IMR-90 (cell line): ENCODE results near the gene PRMT7. TPM values are rescaled to one million over a fixed set of nuclear protein-coding genes. Genes with fewer than 3 reads are reported as not detected.

Source experiments
- ATAC-seq: fragments of 200-7000 bp; cut with Tn5 transposase; 2 replicates; pipeline ENCODE4 v1.9.1; 2020; ENCODE audit warnings: low read depth, mild to moderate bottlenecking, moderate library complexity
- BruUV-seq: library from RNA; stranded (reverse); fragments of 400-500 nt; replicated peaks from 2 replicates; lab custom pipeline; 2021; lab: Mats Ljungman, UMichigan
- CTCF ChIA-PET: fragments of 300-600 bp; formaldehyde crosslinking; extraction: SDS; loops from one replicate; lab custom pipeline; 2021; ENCODE audit warnings: antibody characterized with exemption; lab: Yijun Ruan, JAX
- POLR2A ChIA-PET: fragments of 300-600 bp; sonication (Branson Sonifier 250); formaldehyde crosslinking; loops from one replicate; lab custom pipeline; 2022; ENCODE audit warnings: antibody characterized with exemption; ENCODE audit not compliant: unreplicated experiment; lab: Charles Lee
- DNase-seq: peaks from one replicate; pipeline ENCODE4 v3.0.0; 2013
- H2AFZ ChIP-seq: replicated peaks from 2 replicates; pipeline ENCODE3; 2013; ENCODE audit warnings: low read length, mild to moderate bottlenecking; ENCODE audit not compliant: poor library complexity
- H2AK5ac ChIP-seq: 2 replicates; pipeline ENCODE4 v1.6.1; 2013; ENCODE audit warnings: low read depth, low read length, inconsistent platforms
- H2AK9ac ChIP-seq: replicated peaks from 2 replicates; pipeline ENCODE3; 2013; ENCODE audit warnings: mild to moderate bottlenecking, low read depth, low read length, moderate library complexity; ENCODE audit not compliant: poor library complexity
- H2BK120ac ChIP-seq: 2 replicates; pipeline ENCODE4 v1.6.1; 2013; ENCODE audit warnings: low read depth, low read length, inconsistent platforms
- H2BK15ac ChIP-seq: 3 replicates; pipeline ENCODE4 v1.6.1; 2013; ENCODE audit warnings: low read depth, low read length, inconsistent platforms
- H2BK20ac ChIP-seq: 2 replicates; pipeline ENCODE4 v1.6.1; 2013; ENCODE audit warnings: low read depth, mild to moderate bottlenecking, inconsistent platforms, low read length, moderate library complexity
- H2BK5ac ChIP-seq: 2 replicates; pipeline ENCODE4 v1.6.1; 2013; ENCODE audit warnings: mild to moderate bottlenecking, low read depth, low read length, inconsistent platforms; ENCODE audit not compliant: poor library complexity, severe bottlenecking
- H3K14ac ChIP-seq: replicated peaks from 2 replicates; pipeline ENCODE4 v1.6.1; 2013; ENCODE audit warnings: low read depth, low read length, inconsistent platforms
- H3K18ac ChIP-seq: 2 replicates; pipeline ENCODE4 v1.6.1; 2013; ENCODE audit warnings: low read depth, low read length, control low read depth
- H3K23ac ChIP-seq: 2 replicates; pipeline ENCODE4 v1.6.1; 2013; ENCODE audit warnings: low read depth, low read length, inconsistent platforms
- H3K27ac ChIP-seq: 2 replicates; pipeline ENCODE4 v1.5.1; 2013; ENCODE audit warnings: mild to moderate bottlenecking, control low read depth, low read length; ENCODE audit not compliant: insufficient read depth
- H3K27me3 ChIP-seq: 2 replicates; pipeline ENCODE4 v1.6.1; 2013; ENCODE audit warnings: low read length; ENCODE audit not compliant: control insufficient read depth, insufficient read depth
- H3K36me3 ChIP-seq: 2 replicates; pipeline ENCODE4 v1.6.1; 2013; ENCODE audit warnings: low read length, mixed read lengths; ENCODE audit not compliant: control insufficient read depth, insufficient read depth
- H3K4ac ChIP-seq: 2 replicates; pipeline ENCODE4 v1.6.1; 2013; ENCODE audit warnings: low read depth, low read length, inconsistent platforms
- H3K4me1 ChIP-seq: 2 replicates; pipeline ENCODE4 v1.6.1; 2013; ENCODE audit warnings: low read length, mixed read lengths; ENCODE audit not compliant: control insufficient read depth, insufficient read depth
- H3K4me2 ChIP-seq: 2 replicates; pipeline ENCODE4 v1.6.1; 2013; ENCODE audit warnings: low read depth, mild to moderate bottlenecking, control low read depth, low read length, moderate library complexity
- H3K4me3 ChIP-seq: 2 replicates; pipeline ENCODE4 v1.5.1; 2013; ENCODE audit warnings: low read depth, mild to moderate bottlenecking, control low read depth, low read length, moderate library complexity; ENCODE audit not compliant: insufficient read depth
- H3K56ac ChIP-seq: 2 replicates; pipeline ENCODE4 v1.6.1; 2013; ENCODE audit warnings: low read length, inconsistent platforms; ENCODE audit not compliant: insufficient read depth; ENCODE audit errors: extremely low read depth
- H3K79me1 ChIP-seq, 2 experiments: 2 replicates each; pipeline ENCODE4 v1.6.1; 2013; ENCODE audit warnings: low read length in 2 of 2, inconsistent platforms in 1 of 2, low read depth in 1 of 2
- H3K9ac ChIP-seq: 2 replicates; pipeline ENCODE4 v1.6.1; 2013; ENCODE audit warnings: low read depth, low read length, control low read depth
- H3K9me1 ChIP-seq: 2 replicates; pipeline ENCODE4 v1.6.1; 2013; ENCODE audit warnings: low read length, inconsistent platforms; ENCODE audit not compliant: insufficient read depth
- H3K9me3 ChIP-seq: 2 replicates; pipeline ENCODE4 v1.6.1; 2013; ENCODE audit warnings: low read length; ENCODE audit not compliant: control insufficient read depth, insufficient read depth
- H4K20me1 ChIP-seq: 2 replicates; pipeline ENCODE4 v1.6.1; 2013; ENCODE audit warnings: low read length, inconsistent platforms; ENCODE audit not compliant: insufficient read depth
- H4K5ac ChIP-seq: 2 replicates; pipeline ENCODE4 v1.6.1; 2013; ENCODE audit warnings: mild to moderate bottlenecking, low read depth, low read length, control low read depth
- H4K8ac ChIP-seq, 2 experiments: 2 replicates each; pipeline ENCODE4 v1.6.1; 2013; ENCODE audit warnings: low read depth in 2 of 2, low read length in 2 of 2, control low read depth in 1 of 2, inconsistent platforms in 1 of 2
- H4K91ac ChIP-seq: 2 replicates; pipeline ENCODE4 v1.6.1; 2013; ENCODE audit warnings: low read depth, low read length, inconsistent platforms; ENCODE audit not compliant: insufficient read depth
- BHLHE40 ChIP-seq: fragments of 150-350 bp; IDR thresholded peaks from 2 replicates; pipeline ENCODE4 v1.6.1; 2016; ENCODE audit warnings: mild to moderate bottlenecking, low read depth, low read length
- CEBPB ChIP-seq: IDR thresholded peaks from 2 replicates; pipeline ENCODE4 v1.6.1; 2012; ENCODE audit warnings: low read depth, low read length, improper control_type of control experiment
- CHD1 ChIP-seq: IDR thresholded peaks from 2 replicates; pipeline ENCODE4 v1.6.1; 2012; ENCODE audit warnings: low read depth, low read length, improper control_type of control experiment
- FOS ChIP-seq: fragments of 150-350 bp; IDR thresholded peaks from 2 replicates; pipeline ENCODE4 v1.6.1; 2016; ENCODE audit warnings: low read depth, low read length
- MAFK ChIP-seq: IDR thresholded peaks from 2 replicates; pipeline ENCODE4 v1.6.1; 2012; ENCODE audit warnings: low read depth, low read length, improper control_type of control experiment
- MAZ ChIP-seq: IDR thresholded peaks from 2 replicates; pipeline ENCODE4 v1.6.1; 2012; ENCODE audit warnings: low read depth, mild to moderate bottlenecking, low read length, improper control_type of control experiment, moderate library complexity, borderline replicate concordance
- MXI1 ChIP-seq: IDR thresholded peaks from 2 replicates; pipeline ENCODE4 v1.6.1; 2012; ENCODE audit warnings: low read depth, mild to moderate bottlenecking, low read length, moderate library complexity, borderline replicate concordance
- NFE2L2 ChIP-seq: fragments of 150-350 bp; IDR thresholded peaks from 2 replicates; pipeline ENCODE4 v1.6.1; 2016; ENCODE audit warnings: low read depth, mild to moderate bottlenecking, low read length
- POLR2A ChIP-seq: IDR thresholded peaks from 2 replicates; pipeline ENCODE4 v1.6.1; 2012; ENCODE audit warnings: mild to moderate bottlenecking, low read depth, low read length
- RAD21 ChIP-seq: IDR thresholded peaks from 2 replicates; pipeline ENCODE4 v1.6.1; 2012; ENCODE audit warnings: low read length, improper control_type of control experiment
- RCOR1 ChIP-seq: IDR thresholded peaks from 2 replicates; pipeline ENCODE4 v1.6.1; 2012; ENCODE audit warnings: mild to moderate bottlenecking, low read length, improper control_type of control experiment; ENCODE audit not compliant: insufficient replicate concordance
- RFX5 ChIP-seq: IDR thresholded peaks from 2 replicates; pipeline ENCODE4 v1.8.0; 2012; ENCODE audit warnings: low read depth, mild to moderate bottlenecking, low read length, moderate library complexity
- SMC3 ChIP-seq: fragments of 150-350 bp; IDR thresholded peaks from 2 replicates; pipeline ENCODE4 v1.6.1; 2016; ENCODE audit warnings: low read depth, mild to moderate bottlenecking, antibody characterized with exemption, low read length, moderate library complexity
- WGBS, 2 experiments: methylation state at CpG; one replicate each; pipeline versions ENCODE4 v1.1.5 to v1.1.7; 2013; ENCODE audit warnings: missing lambda C conversion rate in 2 of 2; ENCODE audit not compliant: insufficient read length in 1 of 2; ENCODE audit errors: extremely low coverage in 2 of 2; 5-methylcytosine and 5-hydroxymethylcytosine counted together
- dilution Hi-C: fragments of 300-500 bp; cut with HindIII; formaldehyde crosslinking; loops from one replicate; pipeline ENCODE4 v1.14.3; 2018; ENCODE audit warnings: low sequenced_read_pairs; ENCODE audit not compliant: unreplicated experiment
- in situ Hi-C: fragments of 300-500 bp; cut with MboI; formaldehyde crosslinking; loops from 3 replicates; pipeline ENCODE4 v1.14.3; 2019; ENCODE audit warnings: low sequenced_read_pairs, inconsistent platforms, mixed read lengths
- intact Hi-C: fragments of 100-400 bp; cut with micrococcal nuclease; formaldehyde crosslinking; loops from 2 replicates; pipeline ENCODE4 v1.10.0; 2022
- polyA plus RNA-seq, 3 experiments: library from polyadenylated mRNA; depleted of rRNA; stranded (reverse); fragments of >200 nt; gene quantifications; 2 replicates each; pipeline ENCODE4 v1.2.3, GENCODE V29; 2012; ENCODE audit warnings: low replicate concordance in 1 of 3
- total RNA-seq: library from RNA; depleted of rRNA; stranded (reverse); fragments of >200 nt; gene quantifications from 2 replicates; pipeline ENCODE4 v1.2.3, GENCODE V29; 2012
- TF ChIP-seq, protein P1 (sequence below): fragments of 150-350 bp; IDR thresholded peaks from 2 replicates; pipeline ENCODE4 v1.6.1; 2016; ENCODE audit warnings: low read depth, mild to moderate bottlenecking, low read length, moderate library complexity, borderline replicate concordance
- TF ChIP-seq, protein P2 (sequence below): fragments of 150-350 bp; IDR thresholded peaks from 2 replicates; pipeline ENCODE4 v1.6.1; 2017; ENCODE audit warnings: mild to moderate bottlenecking, antibody characterized with exemption, low read length, low read depth
- TF ChIP-seq, protein P3 (sequence below): conservative IDR thresholded peaks from 2 replicates; pipeline ENCODE4 v1.5.1; 2012; ENCODE audit warnings: mild to moderate bottlenecking, low read depth, low read length, improper control_type of control experiment

The PRMT7 gene
- total and polyA plus RNA-seq, 2 of the 4 experiments (the other 2 are of a cell fraction), result 63.1 to 68.6 TPM

DNA sequence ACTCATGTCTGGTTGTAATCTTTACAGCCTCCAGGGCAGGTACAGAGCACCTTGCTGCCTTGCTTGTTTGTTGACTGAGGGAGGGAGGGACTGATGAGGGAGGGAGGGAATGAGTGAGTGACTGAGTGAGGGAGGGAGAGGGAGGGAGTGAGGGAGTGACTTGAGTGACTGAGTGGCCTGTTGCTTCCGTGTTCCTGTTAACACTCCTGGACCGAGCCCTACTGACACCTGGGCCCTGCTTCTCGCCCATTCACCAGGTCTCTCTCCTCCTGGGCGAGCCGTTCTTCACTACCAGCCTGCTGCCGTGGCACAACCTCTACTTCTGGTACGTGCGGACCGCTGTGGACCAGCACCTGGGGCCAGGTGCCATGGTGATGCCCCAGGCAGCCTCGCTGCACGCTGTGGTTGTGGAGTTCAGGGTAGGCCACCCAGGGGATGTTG lies 41.2 kb downstream of the PRMT7 start:
- intact Hi-C loops, result no loop called here
- BruUV-seq, result no TSS peak
- H3K4me1 ChIP-seq, result no peaks in the 10 kb centered on the region
- H3K23ac ChIP-seq, result no peak overlapping the region
- no peak overlapping the region for H3K4me3 ChIP-seq
- no peak overlapping the region for H4K5ac ChIP-seq
- H3K79me1 ChIP-seq, result no peaks in the 10 kb centered on the region; a peak in 1 of 4 replicates
- H3K56ac ChIP-seq, result no peak overlapping the region
- H2BK120ac ChIP-seq, result no peak overlapping the region
- H2BK5ac ChIP-seq, result no peak overlapping the region
- POLR2A ChIA-PET, result no interaction called here
- H2AFZ ChIP-seq, result no peak overlapping the region
- no peak overlapping the region for H3K18ac ChIP-seq
- no peak overlapping the region for H3K9ac ChIP-seq
- ATAC-seq, result no peak
- H3K4me2 ChIP-seq, result no peak overlapping the region
- H3K27me3 ChIP-seq, result no peaks in the 10 kb centered on the region
- in situ Hi-C loops, result no loop called here
- no peaks in the 10 kb centered on the region for H3K9me1 ChIP-seq
- CTCF ChIA-PET, result no interaction called here
- 87% methylated on average over 5 of the region's 11 CpGs; no CpG with 5 or more reads in 1 of the 2 experiments for WGBS, 2 experiments
- no peak overlapping the region for H3K4ac ChIP-seq
- H4K20me1 ChIP-seq, result no peaks in the 10 kb centered on the region; the same call in 1 of the 2 replicates
- no peak overlapping the region for H4K91ac ChIP-seq
- peaks cover 81% of the 10 kb centered on the region for H3K36me3 ChIP-seq
- no peak overlapping the region for H4K8ac ChIP-seq
- dilution Hi-C loops, result no loop called here
- no peaks in the 10 kb centered on the region for H3K9me3 ChIP-seq
- no peak for DNase-seq
- no peak overlapping the region for H2AK9ac ChIP-seq
- no peak overlapping the region for H2BK20ac ChIP-seq
- no peak for TF ChIP-seq SMC3
- no peak for TF ChIP-seq MAZ
- TF ChIP-seq BHLHE40, result no peak
- TF ChIP-seq, protein P1, sequence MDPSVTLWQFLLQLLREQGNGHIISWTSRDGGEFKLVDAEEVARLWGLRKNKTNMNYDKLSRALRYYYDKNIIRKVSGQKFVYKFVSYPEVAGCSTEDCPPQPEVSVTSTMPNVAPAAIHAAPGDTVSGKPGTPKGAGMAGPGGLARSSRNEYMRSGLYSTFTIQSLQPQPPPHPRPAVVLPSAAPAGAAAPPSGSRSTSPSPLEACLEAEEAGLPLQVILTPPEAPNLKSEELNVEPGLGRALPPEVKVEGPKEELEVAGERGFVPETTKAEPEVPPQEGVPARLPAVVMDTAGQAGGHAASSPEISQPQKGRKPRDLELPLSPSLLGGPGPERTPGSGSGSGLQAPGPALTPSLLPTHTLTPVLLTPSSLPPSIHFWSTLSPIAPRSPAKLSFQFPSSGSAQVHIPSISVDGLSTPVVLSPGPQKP, result no peak
- TF ChIP-seq FOS, result no peak
- no peak for TF ChIP-seq NFE2L2
- TF ChIP-seq CHD1, result no peak
- TF ChIP-seq RCOR1, result no peak
- no peak for TF ChIP-seq RFX5
- no peak for TF ChIP-seq POLR2A
- TF ChIP-seq, protein P2, sequence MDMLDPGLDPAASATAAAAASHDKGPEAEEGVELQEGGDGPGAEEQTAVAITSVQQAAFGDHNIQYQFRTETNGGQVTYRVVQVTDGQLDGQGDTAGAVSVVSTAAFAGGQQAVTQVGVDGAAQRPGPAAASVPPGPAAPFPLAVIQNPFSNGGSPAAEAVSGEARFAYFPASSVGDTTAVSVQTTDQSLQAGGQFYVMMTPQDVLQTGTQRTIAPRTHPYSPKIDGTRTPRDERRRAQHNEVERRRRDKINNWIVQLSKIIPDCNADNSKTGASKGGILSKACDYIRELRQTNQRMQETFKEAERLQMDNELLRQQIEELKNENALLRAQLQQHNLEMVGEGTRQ, result no peak
- TF ChIP-seq MAFK, result no peak
- TF ChIP-seq, protein P3, sequence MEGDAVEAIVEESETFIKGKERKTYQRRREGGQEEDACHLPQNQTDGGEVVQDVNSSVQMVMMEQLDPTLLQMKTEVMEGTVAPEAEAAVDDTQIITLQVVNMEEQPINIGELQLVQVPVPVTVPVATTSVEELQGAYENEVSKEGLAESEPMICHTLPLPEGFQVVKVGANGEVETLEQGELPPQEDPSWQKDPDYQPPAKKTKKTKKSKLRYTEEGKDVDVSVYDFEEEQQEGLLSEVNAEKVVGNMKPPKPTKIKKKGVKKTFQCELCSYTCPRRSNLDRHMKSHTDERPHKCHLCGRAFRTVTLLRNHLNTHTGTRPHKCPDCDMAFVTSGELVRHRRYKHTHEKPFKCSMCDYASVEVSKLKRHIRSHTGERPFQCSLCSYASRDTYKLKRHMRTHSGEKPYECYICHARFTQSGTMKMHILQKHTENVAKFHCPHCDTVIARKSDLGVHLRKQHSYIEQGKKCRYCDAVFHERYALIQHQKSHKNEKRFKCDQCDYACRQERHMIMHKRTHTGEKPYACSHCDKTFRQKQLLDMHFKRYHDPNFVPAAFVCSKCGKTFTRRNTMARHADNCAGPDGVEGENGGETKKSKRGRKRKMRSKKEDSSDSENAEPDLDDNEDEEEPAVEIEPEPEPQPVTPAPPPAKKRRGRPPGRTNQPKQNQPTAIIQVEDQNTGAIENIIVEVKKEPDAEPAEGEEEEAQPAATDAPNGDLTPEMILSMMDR, result no peak
- no peak for TF ChIP-seq MXI1
- no peak for TF ChIP-seq RAD21
- TF ChIP-seq CEBPB, result no peak
- no peak overlapping the region for H2BK15ac ChIP-seq
- no peak overlapping the region for H2AK5ac ChIP-seq
- no peak overlapping the region for H3K14ac ChIP-seq
- no peak overlapping the region for H3K27ac ChIP-seq
